ENCODE data around the gene LEKR1. TPM values are rescaled to one million over a fixed set of nuclear protein-coding genes. Genes with fewer than 3 reads are reported as not detected.

LEKR1 gene
- total and polyA plus RNA-seq, 2 donors = 1.0 to 1.7 TPM

- H3K4me3 ChIP-seq (ENCODE audit: low read length in 2 of 2) = no peak overlapping the region
- no peaks in the 10 kb centered on the region for H3K27me3 ChIP-seq (ENCODE audit: control insufficient read depth in 2 of 2, insufficient read depth in 1 of 2, low read length in 1 of 2)
- no peaks in the 10 kb centered on the region for H3K9me3 ChIP-seq (ENCODE audit: control insufficient read depth in 2 of 2, insufficient read depth in 1 of 2, low read length in 1 of 2)
- no peaks in the 10 kb centered on the region for H3K36me3 ChIP-seq (ENCODE audit: control insufficient read depth in 2 of 2, insufficient read depth in 2 of 2, low read length in 1 of 2)
- DNase-seq (ENCODE audit: low read depth in 6 of 9, low spot score in 9 of 9) = no peak
- H3K4me1 ChIP-seq (ENCODE audit: control insufficient read depth in 2 of 2, insufficient read depth in 2 of 2, low read length in 2 of 2) = no peaks in the 10 kb centered on the region
- 97% methylated on average over 2 of the region's 2 CpGs for WGBS
- no peak overlapping the region for H3K27ac ChIP-seq (ENCODE audit: low read depth in 1 of 2, low read length in 1 of 2)
These were observed 24.4 kb upstream of the LEKR1 start for GRCh38 chr3:156801746-156802145.

- no peak overlapping the region for H3K27ac ChIP-seq (ENCODE audit: low read depth in 1 of 2, low read length in 1 of 2)
- DNase-seq (ENCODE audit: low read depth in 6 of 9, low spot score in 9 of 9) = no peak
These were observed 23.1 kb upstream of the LEKR1 start for GRCh38 chr3:156802821-156803606.

GRCh38 chr3:156803952-156804741, 22.0 kb upstream of the LEKR1 start:
- DNase-seq (ENCODE audit: low read depth in 6 of 9, low spot score in 9 of 9) = no peak
- no peaks in the 10 kb centered on the region for H3K36me3 ChIP-seq (ENCODE audit: control insufficient read depth in 2 of 2, insufficient read depth in 2 of 2, low read length in 1 of 2)
- no peaks in the 10 kb centered on the region for H3K4me1 ChIP-seq (ENCODE audit: control insufficient read depth in 2 of 2, insufficient read depth in 2 of 2, low read length in 2 of 2)
- no peaks in the 10 kb centered on the region for H3K27me3 ChIP-seq (ENCODE audit: control insufficient read depth in 2 of 2, insufficient read depth in 1 of 2, low read length in 1 of 2)
- WGBS = 82% methylated on average over 1 of the region's 1 CpG
- no peak overlapping the region for H3K27ac ChIP-seq (ENCODE audit: low read depth in 1 of 2, low read length in 1 of 2)
- H3K4me3 ChIP-seq (ENCODE audit: low read length in 2 of 2) = no peak overlapping the region
- H3K9me3 ChIP-seq (ENCODE audit: control insufficient read depth in 2 of 2, insufficient read depth in 1 of 2, low read length in 1 of 2) = no peaks in the 10 kb centered on the region

More at GRCh38 chr3:156802821-156803606, 23.1 kb upstream of the LEKR1 start:
- Histone ChIP-seq H3K36me3 (ENCODE audit: control insufficient read depth in 2 of 2, insufficient read depth in 2 of 2, low read length in 1 of 2) (no peaks in the 10 kb centered on the region), H3K9me3 (ENCODE audit: control insufficient read depth in 2 of 2, insufficient read depth in 1 of 2, low read length in 1 of 2) (no peaks in the 10 kb centered on the region), H3K27me3 (ENCODE audit: control insufficient read depth in 2 of 2, insufficient read depth in 1 of 2, low read length in 1 of 2) (no peaks in the 10 kb centered on the region), H3K4me3 (ENCODE audit: low read length in 2 of 2) (no peak overlapping the region), H3K4me1 (ENCODE audit: control insufficient read depth in 2 of 2, insufficient read depth in 2 of 2, low read length in 2 of 2) (no peaks in the 10 kb centered on the region)

- H3K27me3 ChIP-seq (ENCODE audit: control insufficient read depth in 2 of 2, insufficient read depth in 1 of 2, low read length in 1 of 2) = no peaks in the 10 kb centered on the region
- DNase-seq (ENCODE audit: low read depth in 6 of 9, low spot score in 9 of 9) = no peak
- H3K36me3 ChIP-seq (ENCODE audit: control insufficient read depth in 2 of 2, insufficient read depth in 2 of 2, low read length in 1 of 2) = no peaks in the 10 kb centered on the region
- no peak overlapping the region for H3K27ac ChIP-seq (ENCODE audit: low read depth in 1 of 2, low read length in 1 of 2)
- peaks cover 0 to 4% of the 10 kb centered on the region in 2 donors for H3K9me3 ChIP-seq (ENCODE audit: control insufficient read depth in 2 of 2, insufficient read depth in 1 of 2, low read length in 1 of 2)
- H3K4me1 ChIP-seq (ENCODE audit: control insufficient read depth in 2 of 2, insufficient read depth in 2 of 2, low read length in 2 of 2) = no peaks in the 10 kb centered on the region
- H3K4me3 ChIP-seq (ENCODE audit: low read length in 2 of 2) = no peak overlapping the region
These were observed 19.5 kb upstream of the LEKR1 start for GRCh38 chr3:156806698-156807097.

GRCh38 chr3:156808025-156808424, 18.1 kb upstream of the LEKR1 start:
- Histone ChIP-seq H3K27me3 (ENCODE audit: control insufficient read depth in 2 of 2, insufficient read depth in 1 of 2, low read length in 1 of 2) (no peaks in the 10 kb centered on the region), H3K27ac (ENCODE audit: low read depth in 1 of 2, low read length in 1 of 2) (no peak overlapping the region), H3K4me3 (ENCODE audit: low read length in 2 of 2) (no peak overlapping the region), H3K9me3 (ENCODE audit: control insufficient read depth in 2 of 2, insufficient read depth in 1 of 2, low read length in 1 of 2) (peaks cover 0 to 4% of the 10 kb centered on the region in 2 donors), H3K4me1 (ENCODE audit: control insufficient read depth in 2 of 2, insufficient read depth in 2 of 2, low read length in 2 of 2) (peaks cover 0 to 4% of the 10 kb centered on the region in 2 donors), H3K36me3 (ENCODE audit: control insufficient read depth in 2 of 2, insufficient read depth in 2 of 2, low read length in 1 of 2) (no peaks in the 10 kb centered on the region)
- WGBS = 98% methylated on average over 2 of the region's 2 CpGs
- no peak for DNase-seq (ENCODE audit: low read depth in 6 of 9, low spot score in 9 of 9)

- Histone ChIP-seq H3K27me3 (ENCODE audit: control insufficient read depth in 2 of 2, insufficient read depth in 1 of 2, low read length in 1 of 2) (peaks cover 0 to 5% of the 10 kb centered on the region in 2 donors), H3K4me1 (ENCODE audit: control insufficient read depth in 2 of 2, insufficient read depth in 2 of 2, low read length in 2 of 2) (peaks cover 0 to 10% of the 10 kb centered on the region in 2 donors), H3K9me3 (ENCODE audit: control insufficient read depth in 2 of 2, insufficient read depth in 1 of 2, low read length in 1 of 2) (peaks cover 0 to 4% of the 10 kb centered on the region in 2 donors), H3K36me3 (ENCODE audit: control insufficient read depth in 2 of 2, insufficient read depth in 2 of 2, low read length in 1 of 2) (no peaks in the 10 kb centered on the region), H3K27ac (ENCODE audit: low read depth in 1 of 2, low read length in 1 of 2) (no peak overlapping the region), H3K4me3 (ENCODE audit: low read length in 2 of 2) (no peak overlapping the region)
- 48% methylated on average over 2 of the region's 2 CpGs for WGBS
- no peak for DNase-seq (ENCODE audit: low read depth in 6 of 9, low spot score in 9 of 9)
These were observed 14.9 kb upstream of the LEKR1 start for GRCh38 chr3:156811089-156811862.

- H3K4me3 ChIP-seq (ENCODE audit: low read length in 2 of 2) = no peak overlapping the region
- no peak for DNase-seq (ENCODE audit: low read depth in 6 of 9, low spot score in 9 of 9)
- H3K27ac ChIP-seq (ENCODE audit: low read depth in 1 of 2, low read length in 1 of 2) = no peak overlapping the region
- peaks cover 0 to 19% of the 10 kb centered on the region in 2 donors for H3K4me1 ChIP-seq (ENCODE audit: control insufficient read depth in 2 of 2, insufficient read depth in 2 of 2, low read length in 2 of 2)
- peaks cover 0 to 9% of the 10 kb centered on the region in 2 donors for H3K27me3 ChIP-seq (ENCODE audit: control insufficient read depth in 2 of 2, insufficient read depth in 1 of 2, low read length in 1 of 2)
- WGBS = 95% methylated on average over 6 of the region's 6 CpGs
- H3K36me3 ChIP-seq (ENCODE audit: control insufficient read depth in 2 of 2, insufficient read depth in 2 of 2, low read length in 1 of 2) = no peaks in the 10 kb centered on the region
- peaks cover 0 to 4% of the 10 kb centered on the region in 2 donors for H3K9me3 ChIP-seq (ENCODE audit: control insufficient read depth in 2 of 2, insufficient read depth in 1 of 2, low read length in 1 of 2)
These were observed 13.4 kb upstream of the LEKR1 start for GRCh38 chr3:156812521-156813335.

GRCh38 chr3:156814295-156814694, 11.9 kb upstream of the LEKR1 start:
- Histone ChIP-seq H3K4me1 (ENCODE audit: control insufficient read depth in 2 of 2, insufficient read depth in 2 of 2, low read length in 2 of 2) (peaks cover 3 to 19% of the 10 kb centered on the region in 2 donors), H3K9me3 (ENCODE audit: control insufficient read depth in 2 of 2, insufficient read depth in 1 of 2, low read length in 1 of 2) (peaks cover 0 to 4% of the 10 kb centered on the region in 2 donors), H3K4me3 (ENCODE audit: low read length in 2 of 2) (no peak overlapping the region), H3K27me3 (ENCODE audit: control insufficient read depth in 2 of 2, insufficient read depth in 1 of 2, low read length in 1 of 2) (peaks cover 0 to 9% of the 10 kb centered on the region in 2 donors), H3K36me3 (ENCODE audit: control insufficient read depth in 2 of 2, insufficient read depth in 2 of 2, low read length in 1 of 2) (no peaks in the 10 kb centered on the region), H3K27ac (ENCODE audit: low read depth in 1 of 2, low read length in 1 of 2) (no peak overlapping the region)
- 98% methylated on average over 2 of the region's 2 CpGs for WGBS
- DNase-seq (ENCODE audit: low read depth in 6 of 9, low spot score in 9 of 9) = no peak

Data from thymus (tissue), 11 donors.